ENCODE measurements around the gene OR10G3. TPM values are rescaled to one million over a fixed set of nuclear protein-coding genes. Genes with fewer than 3 reads are reported as not detected.

The OR10G3 gene
- total and polyA plus RNA-seq, 2 of the 13 experiments (the other 11 are each of a cell fraction or from before 2014, with no cell fraction given) = not detected

GRCh38 chr14:21525962-21526671 is 53.8 kb downstream of the OR10G3 start, which contains the start of gene SALL2 (continued):
- TF ChIP-seq ZBTB4 (CRISPR knock-in tag; IDR thresholded peaks at IDR 0.05; ENCODE audit: borderline replicate concordance) = 0 out of 2 replicates have a peak, but pooled peaks have one; percentile 28
- TF ChIP-seq HMG20B (CRISPR knock-in tag; conservative IDR thresholded peaks at IDR 0.05) = no peak
- no peak for TF ChIP-seq ZNF431 (CRISPR knock-in tag; IDR thresholded peaks at IDR 0.05; ENCODE audit: borderline replicate concordance, low read depth)
- no peak for TF ChIP-seq SMARCE1 (IDR thresholded peaks at IDR 0.05; ENCODE audit: borderline replicate concordance)
- TF ChIP-seq ZNF644 (CRISPR knock-in tag; IDR thresholded peaks at IDR 0.05; ENCODE audit: low read depth) = no peak
- no peak for TF ChIP-seq ZNF512 (CRISPR knock-in tag; IDR thresholded peaks at IDR 0.05)
- TF ChIP-seq CERS6 (CRISPR knock-in tag; IDR thresholded peaks at IDR 0.05) = no peak
- TF ChIP-seq SRSF9 (IDR thresholded peaks at IDR 0.05; ENCODE audit: borderline replicate concordance, insufficient read depth, low read depth, low read length, poor library complexity, severe bottlenecking) = no peak
- TF ChIP-seq CEBPZ (IDR thresholded peaks at IDR 0.05; ENCODE audit: low read length) = no peak
- no peak; the same call in 1 of the 2 replicates for TF ChIP-seq MAF1 (CRISPR knock-in tag; IDR thresholded peaks at IDR 0.05; ENCODE audit: borderline replicate concordance)
- TF ChIP-seq ZNF282 (IDR thresholded peaks at IDR 0.05; ENCODE audit: partially characterized antibody) = no peak
- TF ChIP-seq THYN1 (CRISPR knock-in tag; IDR thresholded peaks at IDR 0.05; ENCODE audit: borderline replicate concordance, low read depth) = no peak
- no peak for TF ChIP-seq ZNF225 (CRISPR knock-in tag; IDR thresholded peaks at IDR 0.05)
- no peak for TF ChIP-seq SNAI1 (CRISPR knock-in tag; IDR thresholded peaks at IDR 0.05; ENCODE audit: borderline replicate concordance)
- no peak for TF ChIP-seq ZNF878 (CRISPR knock-in tag; IDR thresholded peaks at IDR 0.05)
- TF ChIP-seq MAZ (IDR thresholded peaks at IDR 0.05; ENCODE audit: borderline replicate concordance, low read depth, low read length) = peak; percentile 95
- peak; percentile 59; the same call in 1 of the 2 replicates for TF ChIP-seq MAZ (CRISPR knock-in tag; IDR thresholded peaks at IDR 0.05; ENCODE audit: low read depth)
- TF ChIP-seq TCF12 (IDR thresholded peaks at IDR 0.05) = no peak
- no peak for TF ChIP-seq TCF12 (CRISPR knock-in tag; IDR thresholded peaks at IDR 0.05)

All from HepG2 (cell line).